Measurements from ENCODE around the gene OS9.

Gene OS9

GRCh38 chr12:57765698-57766463 is 71.9 kb downstream of the OS9 start:
- DNase-seq (ENCODE audit: low spot score), result no peak

- DNase-seq (ENCODE audit: low spot score), result peak; percentile 31
Measured at GRCh38 chr12:57766464-57767304, 72.8 kb downstream of the OS9 start, which contains the start of gene CYP27B1. Gene CYP27B1, minus strand, starts transcription at chr12:57767078. Its CDS starts 37 bp downstream, at chr12:57767041.

- DNase-seq (ENCODE audit: low spot score), result no peak
Measured at GRCh38 chr12:57767305-57767698, 73.4 kb downstream of the OS9 start.

- no peak for DNase-seq (ENCODE audit: low spot score)
Measured at GRCh38 chr12:57767876-57768275, 73.9 kb downstream of the OS9 start.

GRCh38 chr12:57769594-57769993 is 75.7 kb downstream of the OS9 start:
- DNase-seq (ENCODE audit: low spot score), result no peak

GRCh38 chr12:57770734-57771133 is 76.8 kb downstream of the OS9 start:
- DNase-seq (ENCODE audit: low spot score), result no peak

Measured in kidney tubule cell (primary cell).